ENCODE results near the gene PKD2. TPM values are rescaled to one million over a fixed set of nuclear protein-coding genes. Genes with fewer than 3 reads are reported as not detected.

PKD2 gene
- polyA plus RNA-seq, 3 donors: 1.2 to 9.7 (median 2.4) TPM

GRCh38 chr4:87966095-87966496, 41.3 kb upstream of the PKD2 start:
- intact Hi-C loops (cut with micrococcal nuclease): no loop called here
- no peak overlapping the region for H3K4me3 ChIP-seq (replicated peaks in 1 of 3; ENCODE audit: low read depth in 2 of 3, low read length in 3 of 3)
- Mint-ChIP-seq H3K4me3 (no peak overlapping the region), H3K27me3 (ENCODE audit: low read depth in 3 of 3) (peaks cover 7 to 9% (median 7%) of the 10 kb centered on the region in 3 donors), H3K9me3 (no peaks in the 10 kb centered on the region), H3K27ac (no peak overlapping the region), H3K36me3 (no peaks in the 10 kb centered on the region), H3K4me1 (no peaks in the 10 kb centered on the region)
- H3K79me2 ChIP-seq (ENCODE audit: insufficient read depth, low read length): no peaks in the 10 kb centered on the region
- H3K27ac ChIP-seq (ENCODE audit: low read depth in 1 of 2, low read length in 2 of 2): no peak overlapping the region
- no peak for DNase-seq
- no peaks in the 10 kb centered on the region for H4K20me1 ChIP-seq (ENCODE audit: insufficient read depth, low read length)
- WGBS (ENCODE audit: insufficient coverage): 100% methylated on average over 4 of the region's 9 CpGs
- H3K9ac ChIP-seq (ENCODE audit: insufficient read depth, low read length, poor library complexity, severe bottlenecking): no peak overlapping the region
- no peaks in the 10 kb centered on the region for H3K4me1 ChIP-seq (ENCODE audit: control insufficient read depth in 1 of 2, insufficient read depth in 2 of 2, low read length in 2 of 2)
- no peaks in the 10 kb centered on the region for H3K36me3 ChIP-seq (replicated peaks in 1 of 2; ENCODE audit: control insufficient read depth in 1 of 2, insufficient read depth in 2 of 2, low read length in 2 of 2)
- H3K27me3 ChIP-seq (ENCODE audit: control insufficient read depth in 2 of 2, insufficient read depth in 2 of 2, low read length in 2 of 2): no peaks in the 10 kb centered on the region
- TF ChIP-seq CTCF (IDR thresholded peaks at IDR 0.05): no peak
- no peaks in the 10 kb centered on the region for H3K9me3 ChIP-seq (replicated peaks in 1 of 2; ENCODE audit: control insufficient read depth in 1 of 2, insufficient read depth in 1 of 2, low read length in 2 of 2)
- no peak overlapping the region for H2AFZ ChIP-seq (ENCODE audit: insufficient read depth, low read depth, low read length, poor library complexity, severe bottlenecking)
- H3K4me2 ChIP-seq (replicated peaks; ENCODE audit: extremely low read depth, low read length, poor library complexity, severe bottlenecking): no peak overlapping the region

GRCh38 chr4:87967193-87967592, 40.2 kb upstream of the PKD2 start:
- Mint-ChIP-seq H3K27ac (no peak overlapping the region), H3K27me3 (ENCODE audit: low read depth in 3 of 3) (peaks cover 7 to 9% (median 7%) of the 10 kb centered on the region in 3 donors), H3K36me3 (no peaks in the 10 kb centered on the region), H3K9me3 (no peaks in the 10 kb centered on the region), H3K4me1 (no peaks in the 10 kb centered on the region), H3K4me3 (no peak overlapping the region)
- Histone ChIP-seq H3K4me1 (ENCODE audit: control insufficient read depth in 1 of 2, insufficient read depth in 2 of 2, low read length in 2 of 2) (no peaks in the 10 kb centered on the region), H3K27ac (ENCODE audit: low read depth in 1 of 2, low read length in 2 of 2) (no peak overlapping the region), H3K9me3 (replicated peaks in 1 of 2; ENCODE audit: control insufficient read depth in 1 of 2, insufficient read depth in 1 of 2, low read length in 2 of 2) (no peaks in the 10 kb centered on the region), H4K20me1 (ENCODE audit: insufficient read depth, low read length) (no peaks in the 10 kb centered on the region), H3K4me3 (replicated peaks in 1 of 3; ENCODE audit: low read depth in 2 of 3, low read length in 3 of 3) (no peak overlapping the region), H3K36me3 (replicated peaks in 1 of 2; ENCODE audit: control insufficient read depth in 1 of 2, insufficient read depth in 2 of 2, low read length in 2 of 2) (no peaks in the 10 kb centered on the region), H3K27me3 (ENCODE audit: control insufficient read depth in 2 of 2, insufficient read depth in 2 of 2, low read length in 2 of 2) (peaks cover 0 to 4% of the 10 kb centered on the region in 2 donors), H2AFZ (ENCODE audit: insufficient read depth, low read depth, low read length, poor library complexity, severe bottlenecking) (no peak overlapping the region), H3K9ac (ENCODE audit: insufficient read depth, low read length, poor library complexity, severe bottlenecking) (no peak overlapping the region), H3K79me2 (ENCODE audit: insufficient read depth, low read length) (no peaks in the 10 kb centered on the region), H3K4me2 (replicated peaks; ENCODE audit: extremely low read depth, low read length, poor library complexity, severe bottlenecking) (no peak overlapping the region)
- 97% methylated on average over 8 of the region's 8 CpGs for WGBS (ENCODE audit: insufficient coverage)
- intact Hi-C loops (cut with micrococcal nuclease): no loop called here
- TF ChIP-seq CTCF (IDR thresholded peaks at IDR 0.05): no peak
- no peak for DNase-seq

Data from CD14-positive monocyte (primary cell).